Stomach (tissue), 4 donors: ENCODE data around the gene RTP2.

ENCODE experiments used
- CTCF ChIP-seq, 7 experiments: fragments of 450-650 bp in 4 of 7; fragments of 200-600 bp in 3 of 7; sonication (generic) in 3 of 7; IDR thresholded peaks; one replicate each; pipeline ENCODE4 v1.5.1; 2016 to 2019; ENCODE audit warnings: antibody characterized with exemption in 7 of 7, control low read depth in 2 of 7, mild to moderate bottlenecking in 1 of 7
- POLR2AphosphoS5 ChIP-seq, 3 donors: sonication (generic); formaldehyde crosslinking; IDR thresholded peaks; one replicate each; pipeline ENCODE4 v1.6.1; 2016; ENCODE audit warnings: antibody characterized with exemption in 3 of 3

GRCh38 chr3:187747506-187747905, 45.1 kb upstream of the RTP2 start:
- TF ChIP-seq CTCF (IDR thresholded peaks at IDR 0.05) = no peak
- no peak for TF ChIP-seq POLR2AphosphoS5 (IDR thresholded peaks at IDR 0.05)
